Central memory CD8-positive, alpha-beta T cell (primary cell): ENCODE data around the gene SCAMP5.
A peak's percentile ranks its signal among the peaks of the same experiment; 100 is the strongest.

ENCODE experiments used
- ATAC-seq: fragments of 150-1000 bp; cut with Tn5 transposase; replicated peaks from 2 replicates; pipeline ENCODE4 v1.10.0; 2022; ENCODE audit warnings: mild to moderate bottlenecking, moderate FRiP score, moderate number of reproducible peaks; ENCODE audit not compliant: poor library complexity, severe bottlenecking; ENCODE audit errors: extremely low read depth
- DNase-seq, 2 donors: peaks; one replicate each; pipeline ENCODE4 v3.0.0; 2021; ENCODE audit warnings: low spot score in 2 of 2
- H3K27ac Mint-ChIP-seq: one replicate; pipeline ENCODE4 v1.8.0; 2022; ENCODE audit warnings: low read depth, mild to moderate bottlenecking, moderate library complexity, mixed read lengths
- H3K27me3 Mint-ChIP-seq: one replicate; pipeline ENCODE4 v1.8.0; 2022; ENCODE audit warnings: mixed read lengths
- H3K36me3 Mint-ChIP-seq: one replicate; pipeline ENCODE4 v1.8.0; 2022; ENCODE audit warnings: mild to moderate bottlenecking, moderate library complexity, mixed read lengths; ENCODE audit not compliant: insufficient read depth
- H3K4me1 Mint-ChIP-seq: one replicate; pipeline ENCODE4 v1.8.0; 2022; ENCODE audit warnings: mixed read lengths
- H3K4me3 Mint-ChIP-seq: one replicate; pipeline ENCODE4 v1.8.0; 2022; ENCODE audit warnings: mild to moderate bottlenecking, moderate library complexity, mixed read lengths
- H3K9me3 Mint-ChIP-seq: one replicate; pipeline ENCODE4 v1.8.0; 2022; ENCODE audit warnings: mixed read lengths

SCAMP5 gene

GRCh38 chr15:75008221-75008625 lies 12.9 kb downstream of the SCAMP5 start:
- DNase-seq (no peak), ATAC-seq (no peak)
- no peaks in the 10 kb centered on the region for H3K4me1 Mint-ChIP-seq
- H3K9me3 Mint-ChIP-seq, result no peaks in the 10 kb centered on the region
- peaks cover 25% of the 10 kb centered on the region for H3K27me3 Mint-ChIP-seq
- H3K27ac Mint-ChIP-seq, result no peak overlapping the region
- no peaks in the 10 kb centered on the region for H3K36me3 Mint-ChIP-seq
- no peak overlapping the region for H3K4me3 Mint-ChIP-seq

GRCh38 chr15:75008629-75009326 lies 13.4 kb downstream of the SCAMP5 start:
- Mint-ChIP-seq H3K4me3 (no peak overlapping the region), H3K27ac (no peak overlapping the region), H3K36me3 (no peaks in the 10 kb centered on the region), H3K4me1 (no peaks in the 10 kb centered on the region), H3K27me3 (peaks cover 21% of the 10 kb centered on the region), H3K9me3 (no peaks in the 10 kb centered on the region)
- DNase-seq, result no peak
- ATAC-seq, result peak; percentile 46

GRCh38 chr15:75016431-75016830 lies 21.1 kb downstream of the SCAMP5 start:
- Mint-ChIP-seq H3K9me3 (no peaks in the 10 kb centered on the region), H3K36me3 (peaks cover 1% of the 10 kb centered on the region), H3K4me1 (no peaks in the 10 kb centered on the region), H3K27me3 (peaks cover 4% of the 10 kb centered on the region), H3K27ac (no peak overlapping the region), H3K4me3 (no peak overlapping the region)
- ATAC-seq, result no peak
- no peak for DNase-seq

GRCh38 chr15:75019916-75020315 lies 24.6 kb downstream of the SCAMP5 start:
- peaks cover 18% of the 10 kb centered on the region for H3K4me1 Mint-ChIP-seq
- no peak overlapping the region for H3K27ac Mint-ChIP-seq
- no peak for DNase-seq
- ATAC-seq, result no peak
- no peak overlapping the region for H3K4me3 Mint-ChIP-seq
- H3K27me3 Mint-ChIP-seq, result no peaks in the 10 kb centered on the region
- H3K9me3 Mint-ChIP-seq, result no peaks in the 10 kb centered on the region
- H3K36me3 Mint-ChIP-seq, result peaks cover 6% of the 10 kb centered on the region

- no peak for ATAC-seq
- Mint-ChIP-seq H3K27ac (no peak overlapping the region), H3K4me1 (peaks cover 24% of the 10 kb centered on the region), H3K9me3 (no peaks in the 10 kb centered on the region), H3K27me3 (no peaks in the 10 kb centered on the region), H3K36me3 (peaks cover 5% of the 10 kb centered on the region), H3K4me3 (no peak overlapping the region)
- no peak for DNase-seq
Observed at GRCh38 chr15:75021341-75021740, 26.0 kb downstream of the SCAMP5 start.

- ATAC-seq, result no peak
- Mint-ChIP-seq H3K4me3 (peak overlapping the region; percentile 94), H3K4me1 (peaks cover 24% of the 10 kb centered on the region), H3K27ac (peak overlapping the region; percentile 97), H3K9me3 (no peaks in the 10 kb centered on the region), H3K27me3 (no peaks in the 10 kb centered on the region), H3K36me3 (peaks cover 5% of the 10 kb centered on the region)
- no peak for DNase-seq
Observed at GRCh38 chr15:75022783-75023180, 27.4 kb downstream of the SCAMP5 start.

- Mint-ChIP-seq H3K4me3 (peak within 1 kb of the TSS; percentile 94), H3K27me3 (no peaks in the 10 kb centered on the region), H3K4me1 (peaks cover 24% of the 10 kb centered on the region), H3K36me3 (peaks cover 5% of the 10 kb centered on the region), H3K9me3 (no peaks in the 10 kb centered on the region), H3K27ac (peak within 1 kb of the TSS; percentile 97)
- ATAC-seq (peak; percentile 100), DNase-seq (peak; percentile 74 to 86)
Observed at GRCh38 chr15:75023181-75023871, 28.0 kb downstream of the SCAMP5 start, which contains the start of gene PPCDC. TSS of gene PPCDC (plus strand) at chr15:75023590. CDS start at chr15:75028319, 4,729 bp downstream.

- DNase-seq (no peak), ATAC-seq (peak; percentile 16)
- peaks cover 5% of the 10 kb centered on the region for H3K36me3 Mint-ChIP-seq
- H3K27me3 Mint-ChIP-seq, result no peaks in the 10 kb centered on the region
- H3K4me3 Mint-ChIP-seq, result peak overlapping the region; percentile 94
- peaks cover 26% of the 10 kb centered on the region for H3K4me1 Mint-ChIP-seq
- H3K27ac Mint-ChIP-seq, result peak overlapping the region; percentile 97
- H3K9me3 Mint-ChIP-seq, result no peaks in the 10 kb centered on the region
Observed at GRCh38 chr15:75023872-75024636, 28.7 kb downstream of the SCAMP5 start.

- DNase-seq, result no peak
- H3K27ac Mint-ChIP-seq, result peak overlapping the region; percentile 75
- H3K27me3 Mint-ChIP-seq, result no peaks in the 10 kb centered on the region
- no peak for ATAC-seq
- H3K4me3 Mint-ChIP-seq, result peak overlapping the region; percentile 94
- no peaks in the 10 kb centered on the region for H3K9me3 Mint-ChIP-seq
- peaks cover 5% of the 10 kb centered on the region for H3K36me3 Mint-ChIP-seq
- peaks cover 31% of the 10 kb centered on the region for H3K4me1 Mint-ChIP-seq
Observed at GRCh38 chr15:75025107-75025506, 29.7 kb downstream of the SCAMP5 start.

- peaks cover 5% of the 10 kb centered on the region for H3K36me3 Mint-ChIP-seq
- peak overlapping the region; percentile 94 for H3K4me3 Mint-ChIP-seq
Observed at GRCh38 chr15:75025548-75026260, 30.3 kb downstream of the SCAMP5 start.

GRCh38 chr15:75027551-75027950 lies 32.2 kb downstream of the SCAMP5 start:
- H3K9me3 Mint-ChIP-seq, result no peaks in the 10 kb centered on the region

More at GRCh38 chr15:75025548-75026260, 30.3 kb downstream of the SCAMP5 start:
- Mint-ChIP-seq H3K27me3 (no peaks in the 10 kb centered on the region), H3K4me1 (peaks cover 31% of the 10 kb centered on the region), H3K9me3 (no peaks in the 10 kb centered on the region), H3K27ac (no peak overlapping the region)
- DNase-seq (no peak), ATAC-seq (no peak)

GRCh38 chr15:75028991-75029377 lies 33.6 kb downstream of the SCAMP5 start:
- no peak for DNase-seq
- peak overlapping the region; percentile 37 for H3K27ac Mint-ChIP-seq
- no peaks in the 10 kb centered on the region for H3K9me3 Mint-ChIP-seq
- peaks cover 21% of the 10 kb centered on the region for H3K4me1 Mint-ChIP-seq
- no peak overlapping the region for H3K4me3 Mint-ChIP-seq
- H3K36me3 Mint-ChIP-seq, result peaks cover 2% of the 10 kb centered on the region
- H3K27me3 Mint-ChIP-seq, result no peaks in the 10 kb centered on the region
- no peak for ATAC-seq

More at GRCh38 chr15:75027551-75027950, 32.2 kb downstream of the SCAMP5 start:
- H3K27me3 Mint-ChIP-seq, result no peaks in the 10 kb centered on the region
- H3K4me3 Mint-ChIP-seq, result no peak overlapping the region
- H3K4me1 Mint-ChIP-seq, result peaks cover 31% of the 10 kb centered on the region
- H3K36me3 Mint-ChIP-seq, result peaks cover 7% of the 10 kb centered on the region
- DNase-seq (no peak), ATAC-seq (no peak)
- H3K27ac Mint-ChIP-seq, result no peak overlapping the region
